Fibroblast of lung (primary cell): ENCODE measurements around the gene ARAP3.
"Not testable (repeated sequence)": the region's sequence is repeated elsewhere in the genome, so short reads cannot be mapped to it uniquely, and the experiment has no call there.

Experiments used
- EZH2 ChIP-seq: IDR thresholded peaks from 2 replicates; pipeline ENCODE4 v1.5.1; 2012; ENCODE audit warnings: low read length, control low read depth, mild to moderate bottlenecking; ENCODE audit errors: missing control alignments
- TF ChIP-seq, protein P1 (sequence below), 2 donors: IDR thresholded peaks in 1 of 2; conservative IDR thresholded peaks in 1 of 2; 1 replicate in 1 of 2; 2 replicates in 1 of 2; pipeline ENCODE4 v1.5.1; 2011 to 2012; ENCODE audit warnings: low read length in 2 of 2, control low read depth in 1 of 2, inconsistent platforms in 1 of 2, low read depth in 1 of 2, mild to moderate bottlenecking in 1 of 2

DNA sequence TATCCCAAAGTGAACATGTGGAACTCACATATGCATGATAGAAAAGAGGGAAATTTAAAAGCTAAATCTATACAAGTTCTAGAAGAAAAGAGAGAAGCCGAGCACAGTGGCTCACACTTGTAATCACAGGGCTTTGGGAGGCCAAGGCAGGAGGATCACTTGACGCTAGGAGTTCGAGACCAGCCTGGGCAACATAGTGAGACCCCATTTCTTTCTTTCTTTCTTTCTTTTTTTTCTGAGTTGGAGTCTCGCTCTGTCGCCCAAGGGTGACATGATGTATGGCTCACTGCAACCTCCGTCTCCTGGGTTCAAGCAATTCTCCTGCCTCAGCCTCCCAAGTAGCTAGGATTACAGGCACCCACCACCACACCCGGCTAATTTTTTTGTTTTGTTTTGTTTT lies 72.1 kb downstream of the ARAP3 start:
- TF ChIP-seq, protein P1, sequence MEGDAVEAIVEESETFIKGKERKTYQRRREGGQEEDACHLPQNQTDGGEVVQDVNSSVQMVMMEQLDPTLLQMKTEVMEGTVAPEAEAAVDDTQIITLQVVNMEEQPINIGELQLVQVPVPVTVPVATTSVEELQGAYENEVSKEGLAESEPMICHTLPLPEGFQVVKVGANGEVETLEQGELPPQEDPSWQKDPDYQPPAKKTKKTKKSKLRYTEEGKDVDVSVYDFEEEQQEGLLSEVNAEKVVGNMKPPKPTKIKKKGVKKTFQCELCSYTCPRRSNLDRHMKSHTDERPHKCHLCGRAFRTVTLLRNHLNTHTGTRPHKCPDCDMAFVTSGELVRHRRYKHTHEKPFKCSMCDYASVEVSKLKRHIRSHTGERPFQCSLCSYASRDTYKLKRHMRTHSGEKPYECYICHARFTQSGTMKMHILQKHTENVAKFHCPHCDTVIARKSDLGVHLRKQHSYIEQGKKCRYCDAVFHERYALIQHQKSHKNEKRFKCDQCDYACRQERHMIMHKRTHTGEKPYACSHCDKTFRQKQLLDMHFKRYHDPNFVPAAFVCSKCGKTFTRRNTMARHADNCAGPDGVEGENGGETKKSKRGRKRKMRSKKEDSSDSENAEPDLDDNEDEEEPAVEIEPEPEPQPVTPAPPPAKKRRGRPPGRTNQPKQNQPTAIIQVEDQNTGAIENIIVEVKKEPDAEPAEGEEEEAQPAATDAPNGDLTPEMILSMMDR (conservative IDR thresholded peaks at IDR 0.05 in 1 of 2, IDR thresholded peaks at IDR 0.05 in 1 of 2; ENCODE audit: low read depth in 1 of 2, low read length in 2 of 2), result not testable (repeated sequence)
- TF ChIP-seq EZH2, result not testable (repeated sequence)
